Measurements from ENCODE around the gene COL26A1.
A peak's percentile ranks its signal among the peaks of the same experiment; 100 is the strongest.
"Not testable (repeated sequence)": the region's sequence is repeated elsewhere in the genome, so short reads cannot be mapped to it uniquely, and the experiment has no call there.

COL26A1 gene

GRCh38 chr7:101399759-101400158, 37.1 kb downstream of the COL26A1 start:
- peak in 3 of 10 donors; percentile 21 to 83 (median 79) for DNase-seq

GRCh38 chr7:101400751-101401150, 38.1 kb downstream of the COL26A1 start:
- intact Hi-C loops (cut with DNase I), result no loop called here
- peak in 2 of 10 donors; percentile 51 to 56 for DNase-seq

More at GRCh38 chr7:101399759-101400158, 37.1 kb downstream of the COL26A1 start:
- intact Hi-C loops (cut with DNase I), result no loop called here

DNA sequence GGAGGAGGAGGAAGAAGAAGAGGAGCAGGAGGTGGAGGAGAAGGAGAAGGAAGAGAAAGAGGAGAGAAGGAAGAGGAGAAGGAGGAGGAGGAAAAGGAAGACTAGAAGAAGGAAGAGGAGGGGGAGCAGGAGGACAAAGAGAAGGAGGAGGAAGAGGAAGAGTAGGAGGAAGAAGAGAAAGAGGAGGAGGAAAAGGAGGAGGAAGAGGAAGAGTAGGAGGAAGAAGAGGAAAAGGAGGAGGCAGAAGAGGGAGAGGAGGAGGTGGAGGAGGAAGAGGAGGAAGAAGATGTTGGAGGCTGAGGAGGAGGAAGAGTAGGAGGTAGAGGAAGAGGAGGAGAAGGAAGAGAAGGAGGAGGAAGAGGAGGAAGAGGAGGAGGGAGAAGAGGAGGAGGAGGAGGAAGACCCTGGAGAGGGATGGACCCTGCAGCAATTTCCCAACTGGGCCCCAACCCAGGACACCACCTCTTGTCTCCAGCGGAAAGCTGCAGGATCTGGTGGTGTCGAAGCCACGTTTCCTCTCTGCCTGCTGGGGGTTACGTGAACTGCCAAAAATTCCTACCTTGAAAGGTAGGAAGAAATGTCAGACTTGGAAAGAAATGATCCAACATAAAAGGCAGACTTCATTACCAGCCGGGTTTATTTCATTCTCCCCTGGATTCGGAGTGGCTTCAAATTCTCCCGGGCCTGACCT, 38.9 kb downstream of the COL26A1 start:
- DNase-seq, result no peak
- intact Hi-C loops (cut with DNase I), result no loop called here

- intact Hi-C loops (cut with DNase I), result no loop called here
- DNase-seq, result peak in 2 of 10 donors; percentile 29 to 83
Observed at GRCh38 chr7:101402081-101402779, 39.6 kb downstream of the COL26A1 start.

- intact Hi-C loops (cut with DNase I), result no loop called here
- DNase-seq, result peak in 2 of 10 donors; percentile 8 to 26
Observed at GRCh38 chr7:101402835-101403234, 40.2 kb downstream of the COL26A1 start.

GRCh38 chr7:101405474-101406067, 42.9 kb downstream of the COL26A1 start:
- peak in 1 of 10 donors; percentile 31 for DNase-seq

DNA sequence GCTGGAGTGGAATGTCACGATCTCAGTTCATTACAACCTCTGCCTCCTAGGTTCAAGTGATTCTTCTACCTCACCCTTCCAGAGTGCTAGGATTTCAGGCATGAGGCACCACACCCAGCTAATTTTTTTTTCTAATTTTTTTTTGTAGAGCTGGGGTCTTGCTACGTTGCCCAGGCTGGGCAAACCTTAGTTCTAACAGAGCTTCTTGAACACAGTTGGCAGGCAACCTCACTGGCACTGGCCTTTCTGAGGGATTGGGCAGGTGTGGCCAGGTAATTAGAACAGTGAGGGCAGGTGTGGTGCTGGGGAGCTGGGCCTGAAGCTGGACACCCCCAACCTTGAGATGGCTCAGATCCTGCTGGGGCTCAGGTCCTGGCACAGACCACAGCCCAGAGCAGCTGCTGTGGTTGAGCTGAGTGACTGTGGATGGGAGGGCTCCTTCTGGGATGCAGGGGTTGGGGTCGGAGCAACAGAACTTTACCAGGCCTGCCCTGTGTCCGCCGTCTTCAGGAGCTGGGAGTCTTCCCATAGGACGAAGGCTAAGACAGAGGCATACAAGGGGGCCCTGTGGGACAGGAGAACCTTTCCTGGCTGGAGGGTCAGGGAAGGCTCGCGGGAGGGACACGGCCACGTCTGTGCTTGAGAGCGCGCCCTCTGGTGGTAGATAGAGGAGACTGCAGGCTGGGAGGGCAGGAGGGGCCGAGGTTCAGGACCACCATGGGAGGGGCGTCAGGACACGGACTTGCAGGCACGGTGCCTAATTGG, 48.2 kb downstream of the COL26A1 start:
- intact Hi-C loops (cut with DNase I), result no loop called here
- peak in 3 of 10 donors; percentile 15 to 83 (median 19) for DNase-seq

More at GRCh38 chr7:101405474-101406067, 42.9 kb downstream of the COL26A1 start:
- intact Hi-C loops (cut with DNase I), result no loop called here

GRCh38 chr7:101411508-101411874, 48.8 kb downstream of the COL26A1 start:
- peak in 1 of 10 donors; percentile 24 for DNase-seq
- intact Hi-C loops (cut with DNase I), result no loop called here

- DNase-seq, result peak in 1 of 10 donors; percentile 47
- intact Hi-C loops (cut with DNase I), result no loop called here
Observed at GRCh38 chr7:101412976-101413375, 50.3 kb downstream of the COL26A1 start.

DNA sequence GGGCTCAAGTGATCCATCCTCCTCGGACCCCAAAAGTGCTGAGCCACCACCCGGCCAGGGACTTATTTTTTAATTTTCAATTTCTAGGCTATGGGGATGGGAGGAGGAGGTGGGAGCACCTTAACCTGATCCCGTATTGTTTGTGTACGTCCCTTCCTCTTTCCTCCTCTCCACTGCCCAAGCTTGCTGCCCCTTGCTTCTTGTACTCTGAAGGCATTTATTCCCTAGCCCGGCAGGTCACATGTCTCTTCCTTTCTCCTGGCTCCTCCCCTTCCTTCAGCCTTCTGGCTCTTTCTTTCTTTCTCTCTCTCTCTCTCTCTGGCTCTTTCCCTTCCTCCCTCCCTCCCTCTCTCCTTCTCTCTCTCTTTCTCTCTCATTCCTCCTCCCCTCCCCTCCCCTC, 56.0 kb downstream of the COL26A1 start:
- DNase-seq, result no peak
- intact Hi-C loops (cut with DNase I), result no loop called here

DNA sequence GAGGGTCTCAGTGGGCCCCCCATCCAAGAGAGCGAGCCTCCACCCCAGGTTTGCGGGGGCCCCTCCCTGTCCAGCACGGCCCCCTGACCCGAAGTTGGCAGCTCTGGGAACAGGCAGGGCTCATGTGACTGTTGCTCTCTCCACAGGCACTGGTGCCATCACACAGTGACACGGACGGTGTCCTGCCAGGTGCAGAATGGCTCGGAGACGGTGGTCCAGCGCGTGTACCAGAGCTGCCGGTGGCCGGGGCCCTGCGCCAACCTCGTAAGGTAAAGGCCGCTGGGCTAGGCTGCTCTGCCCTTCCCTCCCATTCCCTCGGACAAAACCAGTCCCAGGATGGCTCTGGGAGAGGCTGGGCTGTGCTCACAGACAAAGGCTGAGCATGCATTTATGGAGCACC, 57.2 kb downstream of the COL26A1 start:
- intact Hi-C loops (cut with DNase I), result no loop called here
- DNase-seq, result peak in 1 of 10 donors; percentile 67

- DNase-seq, result peak in 1 of 10 donors; percentile 76
- intact Hi-C loops (cut with DNase I), result no loop called here
Observed at GRCh38 chr7:101420436-101420835, 57.8 kb downstream of the COL26A1 start.

DNA sequence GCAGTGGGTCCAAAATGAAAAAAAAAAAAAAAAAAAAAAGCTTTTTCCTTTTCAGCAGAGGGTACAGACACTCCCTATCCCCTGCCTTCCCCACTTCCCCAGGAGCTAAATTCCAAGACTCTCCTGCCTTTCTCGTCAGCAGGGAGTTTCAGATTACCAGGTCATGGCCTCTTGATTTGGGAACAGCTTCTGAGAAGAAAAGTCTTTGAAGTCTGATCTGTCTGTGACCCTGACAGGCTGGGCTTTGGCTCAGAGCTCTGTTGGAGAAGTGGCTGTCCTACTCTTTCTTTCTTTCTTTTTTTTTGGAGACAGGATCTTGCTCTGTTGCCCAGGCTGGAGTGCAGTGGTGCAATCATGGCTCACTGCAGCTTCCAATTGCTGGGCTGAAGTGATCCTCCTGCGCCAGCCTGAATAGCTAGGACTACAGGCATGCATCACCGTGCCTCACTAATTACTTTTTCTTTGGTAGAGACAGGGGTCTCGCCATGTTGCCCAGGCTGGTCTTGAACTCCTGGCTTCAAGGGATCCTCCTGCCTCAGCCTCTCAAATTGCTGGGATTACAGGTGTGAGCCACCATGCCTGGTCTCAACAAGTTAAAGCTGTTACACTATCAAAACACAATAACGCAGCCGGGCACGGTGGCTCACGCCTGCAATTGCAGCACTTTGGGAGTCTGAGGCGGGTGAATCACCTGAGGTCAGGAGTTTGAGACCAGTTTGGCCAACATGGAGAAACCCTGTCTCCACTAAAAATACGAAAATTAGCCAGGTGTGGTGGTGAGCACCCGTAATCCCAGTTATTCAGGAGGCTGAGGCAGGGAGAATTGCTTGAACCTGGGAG, 59.9 kb downstream of the COL26A1 start:
- peak in 1 of 10 donors; percentile 75 for DNase-seq
- intact Hi-C loops (cut with DNase I), result no loop called here

- DNase-seq, result peak in 1 of 10 donors; percentile 27
- intact Hi-C loops (cut with DNase I), result no loop called here
Observed at GRCh38 chr7:101426303-101427011, 63.8 kb downstream of the COL26A1 start.

DNA sequence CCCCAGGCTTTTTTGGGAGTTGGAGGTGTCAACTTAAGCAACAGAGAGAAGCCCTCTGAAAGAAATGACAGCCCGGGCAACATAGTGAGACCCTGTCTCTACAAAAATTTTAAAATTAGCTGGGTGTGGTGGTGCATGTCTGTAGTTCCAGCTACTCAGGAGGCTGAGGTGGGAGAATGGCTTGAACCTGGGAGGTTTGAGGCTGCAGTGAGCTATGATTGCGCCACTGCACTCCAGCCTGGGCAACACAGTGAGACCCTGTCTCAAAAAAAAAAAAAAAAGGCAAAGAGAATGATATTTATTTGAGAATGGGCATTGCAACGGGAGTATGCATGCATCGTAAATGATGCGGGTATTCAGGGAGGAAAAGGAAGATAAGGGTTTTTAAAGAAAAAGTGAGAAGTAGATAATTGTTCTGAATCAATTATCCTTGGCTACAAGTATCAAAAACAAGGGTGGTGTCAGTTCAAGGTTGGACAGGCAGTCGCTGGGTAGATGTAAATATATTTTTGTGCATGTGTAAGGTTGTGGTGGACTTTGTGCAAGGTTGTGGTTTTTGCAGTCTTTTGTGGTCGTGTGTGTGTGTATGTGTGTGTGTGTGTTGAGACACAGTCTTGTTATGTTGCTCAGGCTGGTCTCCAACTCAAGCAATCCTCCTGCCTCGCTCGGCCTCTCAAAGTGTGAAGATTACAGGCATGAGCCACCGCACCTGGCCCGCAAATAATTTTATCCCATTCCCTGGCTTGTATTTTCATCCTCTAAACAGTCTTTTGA, 65.6 kb downstream of the COL26A1 start:
- intact Hi-C loops (cut with DNase I), result no loop called here
- peak in 1 of 10 donors; percentile 39 for DNase-seq

GRCh38 chr7:101432316-101432715, 69.6 kb downstream of the COL26A1 start:
- intact Hi-C loops (cut with DNase I), result no loop called here
- DNase-seq, result no peak

DNA sequence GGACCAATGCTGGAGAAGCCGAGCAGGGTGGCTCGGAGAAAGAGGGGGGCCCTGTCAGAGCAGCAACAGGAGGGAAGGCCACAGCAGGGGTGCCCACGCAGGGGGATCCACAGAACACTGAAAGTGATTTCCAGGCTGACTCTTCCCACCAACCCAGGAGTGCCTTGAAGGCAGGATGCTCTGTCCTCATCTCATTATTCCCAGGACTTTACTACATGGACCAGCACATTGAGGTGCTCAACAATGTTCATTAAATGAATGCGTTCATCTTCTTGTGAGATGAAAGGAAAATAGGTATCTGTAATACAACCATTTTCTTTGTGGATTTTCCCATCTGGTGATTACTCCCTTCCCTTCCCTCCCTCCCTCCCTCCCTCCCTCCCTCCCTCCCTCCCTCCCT, 71.0 kb downstream of the COL26A1 start:
- intact Hi-C loops (cut with DNase I), result no loop called here
- no peak for DNase-seq

DNA sequence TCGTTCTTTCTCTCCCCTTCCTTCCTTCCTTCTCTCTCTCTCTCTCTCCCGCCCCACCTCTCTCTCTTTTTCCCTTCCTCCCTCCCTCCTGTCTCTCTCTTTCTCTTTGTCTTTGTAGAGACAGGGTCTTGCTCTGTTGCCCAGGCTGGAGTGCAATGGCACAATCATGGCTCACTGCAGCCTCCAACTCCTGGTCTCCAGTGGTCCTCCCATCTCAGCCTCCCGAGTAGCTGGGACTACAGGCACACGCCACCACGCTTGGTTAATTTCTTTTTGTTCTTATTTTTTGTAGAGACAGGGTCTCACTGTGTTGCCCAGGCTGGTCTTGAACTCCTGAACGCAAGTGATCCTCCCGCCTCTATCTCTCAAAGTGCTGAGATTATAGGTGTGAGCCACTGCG, 71.5 kb downstream of the COL26A1 start:
- DNase-seq; intact Hi-C loops (cut with DNase I): not testable (repeated sequence)

Data from posterior cingulate gyrus (tissue), 11 donors.